CD8-positive, alpha-beta memory T cell (primary cell): ENCODE data around the gene ZNF574. TPM values are rescaled to one million over a fixed set of nuclear protein-coding genes. Genes with fewer than 3 reads are reported as not detected.
"Not testable (repeated sequence)": the region's sequence is repeated elsewhere in the genome, so short reads cannot be mapped to it uniquely, and the experiment has no call there.

Experiments
- CTCF ChIA-PET: fragments of 350-600 bp; sonication (Branson Sonifier 250); formaldehyde crosslinking; loops from one replicate; lab custom pipeline; 2021; ENCODE audit warnings: antibody characterized with exemption; lab: Charles Lee
- POLR2A ChIA-PET: fragments of 350-600 bp; sonication (Branson Sonifier 250); formaldehyde crosslinking; loops from one replicate; lab custom pipeline; 2021; ENCODE audit warnings: antibody characterized with exemption; lab: Charles Lee
- DNase-seq, 5 donors: peaks; one replicate each; pipeline versions ENCODE4 v3.0.0 to v3.0.0-alpha.2; 2020 to 2022; ENCODE audit warnings: mixed read lengths in 1 of 5
- H3K27ac ChIP-seq: one replicate; pipeline ENCODE4 v1.7.0; 2013; ENCODE audit warnings: low read depth, mild to moderate bottlenecking, low read length, moderate library complexity
- H3K27me3 ChIP-seq: 2 replicates; pipeline ENCODE4 v1.7.0; 2013; ENCODE audit warnings: low read length, mild to moderate bottlenecking; ENCODE audit not compliant: insufficient read depth, poor library complexity, severe bottlenecking
- H3K36me3 ChIP-seq: 2 replicates; pipeline ENCODE4 v1.7.0; 2013; ENCODE audit warnings: mild to moderate bottlenecking, low read length, moderate library complexity; ENCODE audit not compliant: insufficient read depth
- H3K4me1 ChIP-seq: 2 replicates; pipeline ENCODE4 v1.7.0; 2013; ENCODE audit warnings: mild to moderate bottlenecking, low read length, moderate library complexity; ENCODE audit not compliant: insufficient read depth
- H3K4me3 ChIP-seq: 2 replicates; pipeline ENCODE4 v1.7.0; 2013; ENCODE audit warnings: mild to moderate bottlenecking, low read length
- H3K9me3 ChIP-seq: 2 replicates; pipeline ENCODE4 v1.7.0; 2013; ENCODE audit warnings: mild to moderate bottlenecking, low read length
- H3K27ac Mint-ChIP-seq, 8 donors: one replicate each; pipeline ENCODE4 v1.8.0; 2020 to 2021; ENCODE audit warnings: mixed read lengths in 8 of 8, mild to moderate bottlenecking in 6 of 8, inconsistent platforms in 3 of 8, moderate library complexity in 3 of 8
- H3K27me3 Mint-ChIP-seq, 2 donors: one replicate each; pipeline ENCODE4 v1.8.0; 2020 to 2021; ENCODE audit warnings: mixed read lengths in 2 of 2, mild to moderate bottlenecking in 1 of 2, moderate library complexity in 1 of 2
- H3K36me3 Mint-ChIP-seq, 3 donors: one replicate each; pipeline ENCODE4 v1.8.0; 2020 to 2021; ENCODE audit warnings: mixed read lengths in 3 of 3, inconsistent platforms in 1 of 3, mild to moderate bottlenecking in 1 of 3
- H3K4me1 Mint-ChIP-seq, 3 donors: one replicate each; pipeline ENCODE4 v1.8.0; 2020 to 2021; ENCODE audit warnings: mixed read lengths in 3 of 3, inconsistent platforms in 1 of 3, mild to moderate bottlenecking in 1 of 3
- H3K4me3 Mint-ChIP-seq, 7 donors: one replicate each; pipeline ENCODE4 v1.8.0; 2020 to 2021; ENCODE audit warnings: mixed read lengths in 7 of 7, mild to moderate bottlenecking in 6 of 7, moderate library complexity in 4 of 7, inconsistent platforms in 2 of 7
- H3K9me3 Mint-ChIP-seq, 5 donors: one replicate each; pipeline ENCODE4 v1.8.0; 2020 to 2022; ENCODE audit warnings: mixed read lengths in 5 of 5, mild to moderate bottlenecking in 3 of 5, moderate library complexity in 2 of 5, inconsistent platforms in 1 of 5
- polyA plus RNA-seq: library from polyadenylated mRNA; unstranded; fragments of 300-500 nt; fragmentation: Illumina TruSeq; gene quantifications from one replicate; pipeline ENCODE4 v1.2.3, GENCODE V29; 2021
- total RNA-seq, 2 experiments: library from RNA; stranded (reverse); gene quantifications; one replicate each; pipeline ENCODE4 v1.2.3, GENCODE V29; 2021

Gene ZNF574
- total and polyA plus RNA-seq, 3 experiments from 2014 or later = 18.8 to 24.9 (median 21.9) TPM

DNA sequence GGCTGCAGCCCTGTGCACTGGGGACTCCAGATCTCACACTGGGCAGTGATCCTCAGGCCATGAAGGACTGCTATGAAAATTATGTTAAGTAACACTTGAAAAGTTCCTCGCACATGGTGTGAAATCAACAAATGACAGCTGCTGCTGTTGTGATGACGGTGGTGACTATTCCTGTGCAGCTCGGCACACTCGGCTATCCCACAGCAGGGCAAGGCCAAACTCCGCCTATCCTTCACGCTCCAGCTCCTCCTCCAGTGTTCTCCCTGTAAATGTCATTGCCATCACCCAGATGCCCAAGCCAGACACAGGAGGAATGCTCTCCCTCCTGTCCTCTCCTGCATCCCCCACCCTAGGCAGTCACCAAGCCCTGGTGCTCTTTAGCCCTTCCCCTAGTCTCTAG lies 37.3 kb upstream of the ZNF574 start:
- Mint-ChIP-seq H3K36me3 (no peaks in the 10 kb centered on the region), H3K4me1 (peaks cover 2 to 8% (median 5%) of the 10 kb centered on the region in 3 donors)

DNA sequence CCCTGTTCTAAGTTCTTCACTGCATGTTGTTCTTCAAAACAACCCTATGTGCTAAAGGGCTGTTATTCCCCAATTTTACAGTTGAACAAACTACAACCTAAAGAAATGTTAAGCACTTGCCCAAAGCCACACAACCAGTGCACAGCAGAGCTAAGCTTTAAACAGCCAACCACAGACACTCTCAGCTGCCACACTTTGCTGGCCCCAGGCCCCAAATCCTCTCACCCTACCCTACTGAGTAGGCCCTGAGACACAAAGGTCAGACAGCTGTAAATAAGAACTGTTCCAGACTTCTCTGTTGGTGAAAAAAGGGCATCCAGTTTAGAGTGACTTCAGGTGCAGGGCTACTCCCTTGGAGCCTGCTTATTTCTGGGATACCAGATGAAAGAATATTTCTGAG lies 35.9 kb upstream of the ZNF574 start:
- no peaks in the 10 kb centered on the region for H3K27me3 ChIP-seq
- H3K9me3 Mint-ChIP-seq = no peaks in the 10 kb centered on the region
- no peak overlapping the region for H3K4me3 ChIP-seq
- H3K4me1 ChIP-seq = no peaks in the 10 kb centered on the region
- no peak overlapping the region for H3K4me3 Mint-ChIP-seq
- peaks cover 0 to 1% (median 0%) of the 10 kb centered on the region in 3 donors for H3K4me1 Mint-ChIP-seq
- H3K36me3 Mint-ChIP-seq = no peaks in the 10 kb centered on the region
- no peaks in the 10 kb centered on the region for H3K9me3 ChIP-seq
- ChIA-PET POLR2A (no interaction called here), CTCF (no interaction called here)
- no peaks in the 10 kb centered on the region for H3K36me3 ChIP-seq
- peak overlapping the region in 1 of 8 donors; percentile 50 for H3K27ac Mint-ChIP-seq
- peaks cover 4 to 7% of the 10 kb centered on the region in 2 donors for H3K27me3 Mint-ChIP-seq
- DNase-seq = no peak
- no peak overlapping the region for H3K27ac ChIP-seq

More for the DNA sequence above, 37.3 kb upstream of the ZNF574 start:
- no peaks in the 10 kb centered on the region for H3K36me3 ChIP-seq
- POLR2A ChIA-PET = no interaction called here
- Mint-ChIP-seq H3K27ac (no peak overlapping the region), H3K27me3 (peaks cover 9% of the 10 kb centered on the region in 2 donors), H3K9me3 (no peaks in the 10 kb centered on the region), H3K4me3 (no peak overlapping the region)
- H3K27me3 ChIP-seq = no peaks in the 10 kb centered on the region
- DNase-seq = no peak
- H3K27ac ChIP-seq = no peak overlapping the region
- CTCF ChIA-PET = no interaction called here
- H3K4me3 ChIP-seq = no peak overlapping the region
- H3K9me3 ChIP-seq = no peaks in the 10 kb centered on the region
- H3K4me1 ChIP-seq = no peaks in the 10 kb centered on the region

DNA sequence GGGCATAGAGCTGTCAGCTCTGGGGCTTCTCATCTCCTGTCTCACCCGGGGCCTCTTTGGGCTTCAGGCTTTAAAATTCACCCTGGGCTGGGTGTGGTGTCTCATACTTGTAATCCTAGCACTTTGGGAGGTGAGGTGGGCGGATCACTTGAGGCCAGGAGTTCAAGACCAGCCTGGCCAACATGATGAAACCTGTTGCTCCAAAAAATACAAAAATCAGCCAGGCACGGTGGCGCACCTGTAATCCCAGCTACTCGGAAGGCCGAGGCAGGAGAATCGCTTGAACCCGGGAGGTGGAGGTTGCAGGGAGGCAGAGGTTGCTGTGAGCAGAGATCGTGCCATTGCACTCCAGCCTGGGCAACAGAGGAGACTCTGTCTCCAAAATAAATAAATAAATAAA lies 35.5 kb upstream of the ZNF574 start:
- H3K9me3 ChIP-seq, H3K27me3 Mint-ChIP-seq, H3K4me1 ChIP-seq, POLR2A ChIA-PET, H3K36me3 ChIP-seq, H3K4me1 Mint-ChIP-seq, H3K9me3 Mint-ChIP-seq, H3K27ac ChIP-seq, H3K4me3 Mint-ChIP-seq, H3K36me3 Mint-ChIP-seq, H3K27me3 ChIP-seq, DNase-seq, CTCF ChIA-PET, H3K4me3 ChIP-seq: not testable (repeated sequence)
- peak overlapping the region in 1 of 8 donors; percentile 69 for H3K27ac Mint-ChIP-seq

DNA sequence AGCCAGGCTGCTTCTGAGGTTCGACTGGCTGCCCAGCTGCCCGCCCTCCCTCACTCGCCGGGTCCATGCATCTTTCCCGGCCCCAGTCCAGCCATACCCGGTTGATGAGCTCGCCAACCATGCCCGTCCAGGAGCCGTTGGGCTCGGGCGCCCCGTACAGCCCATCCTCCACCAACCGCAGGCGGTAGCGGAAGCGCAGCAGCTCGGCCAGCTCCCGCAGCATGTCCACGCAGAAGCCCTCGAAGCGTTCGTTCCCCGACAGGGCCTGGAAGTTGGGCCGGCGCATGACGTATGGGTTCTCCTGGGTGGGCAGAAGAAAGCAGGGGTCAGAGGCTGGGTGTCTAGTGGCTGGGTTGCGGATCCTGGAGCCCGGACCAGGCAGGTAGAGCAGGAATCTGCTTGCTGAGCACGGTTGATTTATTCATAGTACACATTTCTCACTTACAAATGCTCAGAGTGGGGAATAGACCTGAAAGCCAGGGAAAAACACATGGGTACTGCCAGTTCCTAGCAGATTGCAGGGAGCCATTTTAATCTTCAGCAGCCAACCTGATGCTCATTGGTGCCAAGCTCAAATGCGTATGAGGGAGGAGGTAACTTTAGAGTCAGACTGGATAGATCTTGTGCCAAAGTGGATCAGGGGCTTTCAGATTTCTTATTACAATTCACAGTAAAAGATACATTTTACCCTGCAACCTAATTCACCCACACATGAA lies 33.4 kb upstream of the ZNF574 start:
- H3K36me3 ChIP-seq = no peaks in the 10 kb centered on the region
- H3K4me3 Mint-ChIP-seq = no peak overlapping the region
- no peak overlapping the region for H3K27ac Mint-ChIP-seq
- peaks cover 4 to 7% of the 10 kb centered on the region in 2 donors for H3K27me3 Mint-ChIP-seq
- no peak overlapping the region for H3K4me3 ChIP-seq
- no peaks in the 10 kb centered on the region for H3K27me3 ChIP-seq
- no peaks in the 10 kb centered on the region for H3K36me3 Mint-ChIP-seq
- no peaks in the 10 kb centered on the region for H3K9me3 ChIP-seq
- H3K4me1 ChIP-seq = no peaks in the 10 kb centered on the region
- H3K4me1 Mint-ChIP-seq = no peaks in the 10 kb centered on the region
- no peaks in the 10 kb centered on the region for H3K9me3 Mint-ChIP-seq
- DNase-seq = no peak
- H3K27ac ChIP-seq = no peak overlapping the region
- ChIA-PET POLR2A (no interaction called here), CTCF (interaction anchor here (1.0 to 1.8 kb wide), 3 partner anchors 8 to 35 kb away, joined by 3 to 6 read pairs (median 4); no protein-coding TSS in a partner anchor)

DNA sequence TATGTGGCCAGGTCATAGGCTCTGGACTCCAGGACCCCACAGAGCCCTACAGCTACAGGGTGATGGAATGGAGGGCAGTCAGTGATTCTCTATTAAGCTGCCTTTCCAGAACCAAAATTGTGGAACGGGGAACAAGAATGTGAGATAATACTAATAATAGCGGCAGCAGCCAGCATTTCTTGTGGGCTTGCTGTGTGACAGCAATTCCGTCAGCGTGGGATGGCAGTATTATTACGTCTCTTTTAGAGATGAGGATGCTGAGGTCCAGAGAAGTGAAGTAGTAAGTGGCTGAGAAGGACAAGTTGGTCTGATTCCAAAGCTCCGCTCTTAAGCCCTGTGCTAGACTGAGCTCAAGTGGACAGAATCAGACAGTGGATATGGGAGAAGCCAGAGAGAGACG lies 30.4 kb upstream of the ZNF574 start:
- H3K27me3 Mint-ChIP-seq = peaks cover 0 to 4% of the 10 kb centered on the region in 2 donors
- no peak overlapping the region for H3K27ac Mint-ChIP-seq
- Histone ChIP-seq H3K4me3 (no peak overlapping the region), H3K27me3 (no peaks in the 10 kb centered on the region), H3K9me3 (no peaks in the 10 kb centered on the region), H3K36me3 (no peaks in the 10 kb centered on the region), H3K27ac (no peak overlapping the region), H3K4me1 (no peaks in the 10 kb centered on the region)
- H3K36me3 Mint-ChIP-seq = no peaks in the 10 kb centered on the region
- peaks cover 7 to 9% (median 9%) of the 10 kb centered on the region in 3 donors for H3K4me1 Mint-ChIP-seq
- DNase-seq = no peak
- H3K9me3 Mint-ChIP-seq = no peaks in the 10 kb centered on the region
- H3K4me3 Mint-ChIP-seq = no peak overlapping the region
- ChIA-PET POLR2A (no interaction called here), CTCF (interaction anchor here (1.8 kb wide), 1 partner anchor 11 kb away, joined by 8 read pairs; no protein-coding TSS in a partner anchor)

DNA sequence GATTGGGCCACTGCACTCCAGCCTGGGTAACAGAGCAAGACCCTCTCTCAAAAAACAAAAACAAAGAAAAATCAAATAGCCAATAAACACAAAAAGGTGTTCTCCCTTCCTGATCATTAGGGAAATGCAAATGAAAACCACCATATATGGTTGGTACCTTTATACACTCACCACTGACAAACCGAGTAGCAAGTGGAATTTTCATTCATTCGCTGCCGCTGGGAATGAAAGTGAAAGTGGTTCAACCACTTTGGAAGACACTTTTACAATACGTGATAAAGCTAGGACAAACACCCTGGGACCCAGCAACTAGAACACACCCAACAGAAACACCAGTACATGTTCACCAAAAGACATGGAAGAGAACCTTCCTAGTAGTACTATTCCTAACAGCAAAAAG lies 27.0 kb upstream of the ZNF574 start:
- peak overlapping the region; percentile 9 for H3K4me3 ChIP-seq
- Mint-ChIP-seq H3K4me1 (peaks cover 7 to 9% (median 9%) of the 10 kb centered on the region in 3 donors), H3K4me3 (peak overlapping the region in 6 of 7 donors; percentile 32 to 70 (median 66)), H3K27ac (peak overlapping the region in 3 of 8 donors; percentile 58 to 79 (median 78)), H3K36me3 (no peaks in the 10 kb centered on the region), H3K27me3 (peaks cover 0 to 6% of the 10 kb centered on the region in 2 donors), H3K9me3 (no peaks in the 10 kb centered on the region)
- no peaks in the 10 kb centered on the region for H3K9me3 ChIP-seq
- no peaks in the 10 kb centered on the region for H3K27me3 ChIP-seq
- H3K4me1 ChIP-seq = no peaks in the 10 kb centered on the region
- H3K27ac ChIP-seq = no peak overlapping the region
- CTCF ChIA-PET = no interaction called here
- POLR2A ChIA-PET = no interaction called here
- no peak for DNase-seq
- no peaks in the 10 kb centered on the region for H3K36me3 ChIP-seq

DNA sequence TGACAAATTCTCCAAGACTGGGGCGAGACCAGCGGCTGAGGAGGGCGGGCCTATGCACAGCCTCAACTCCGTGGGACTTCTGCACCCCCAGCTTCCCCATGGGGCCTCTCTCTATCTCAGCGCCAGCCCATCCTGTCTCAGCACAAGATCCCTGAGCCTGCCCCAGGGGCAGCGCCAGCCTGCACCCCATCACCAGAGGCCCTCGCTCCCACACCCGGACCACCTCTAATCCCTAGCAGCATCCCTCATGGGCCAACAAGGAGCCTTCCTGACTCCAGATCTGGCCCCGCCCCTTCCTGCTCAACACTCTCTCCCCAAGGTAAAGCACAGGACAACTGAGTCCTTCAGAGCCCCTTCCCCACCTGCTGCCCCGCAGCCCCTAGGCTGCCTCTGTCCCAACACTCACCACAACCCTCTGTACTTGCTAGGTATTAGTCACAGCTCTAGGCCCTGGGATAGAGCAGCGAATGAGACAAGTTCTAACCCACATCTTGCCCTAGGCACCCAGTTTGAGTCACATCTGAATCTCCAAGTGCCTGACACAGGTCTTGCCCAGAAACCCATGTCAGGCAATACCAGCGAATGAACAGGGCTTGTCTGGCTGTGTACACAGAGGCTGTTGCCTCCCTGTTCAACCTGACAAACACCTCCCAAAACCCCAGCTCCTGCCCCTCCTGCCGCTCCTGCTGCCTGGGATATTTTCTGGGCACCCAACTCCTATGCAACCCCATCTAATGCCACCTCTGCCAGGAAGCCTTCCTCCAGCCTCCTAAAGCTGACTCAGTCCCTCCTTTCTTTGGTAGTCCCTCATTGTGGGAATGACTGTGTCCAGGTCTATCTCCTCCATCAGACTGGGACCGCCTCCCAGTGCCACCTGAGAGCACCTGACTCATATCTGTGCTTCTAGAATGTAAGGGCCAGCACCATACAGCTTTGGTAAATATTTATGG lies 24.5 kb upstream of the ZNF574 start:
- POLR2A ChIA-PET = no interaction called here
- no peak for DNase-seq
- Histone ChIP-seq H3K27me3 (no peaks in the 10 kb centered on the region), H3K36me3 (no peaks in the 10 kb centered on the region), H3K4me3 (no peak overlapping the region), H3K4me1 (no peaks in the 10 kb centered on the region), H3K9me3 (no peaks in the 10 kb centered on the region), H3K27ac (no peak overlapping the region)
- Mint-ChIP-seq H3K36me3 (no peaks in the 10 kb centered on the region), H3K27me3 (peaks cover 0 to 9% of the 10 kb centered on the region in 2 donors), H3K27ac (peak overlapping the region in 2 of 8 donors; percentile 40 to 53), H3K4me3 (no peak overlapping the region), H3K9me3 (no peaks in the 10 kb centered on the region), H3K4me1 (peaks cover 7 to 9% (median 9%) of the 10 kb centered on the region in 3 donors)
- CTCF ChIA-PET = no interaction called here
